GM23338 (cell line): ENCODE measurements around the gene CXXC5. TPM values are rescaled to one million over a fixed set of nuclear protein-coding genes. Genes with fewer than 3 reads are reported as not detected.

Source experiments
- ATAC-seq: fragments of 200-7000 bp; cut with Tn5 transposase; 3 replicates; pipeline ENCODE4 v1.9.1; 2020
- DNase-seq: peaks from one replicate; pipeline ENCODE4 v3.0.0-alpha.2; 2015; ENCODE audit warnings: low spot score
- H2AFZ ChIP-seq: fragments of 200-600 bp; sonication (generic); 2 replicates; pipeline ENCODE4 v1.8.0; 2016; ENCODE audit warnings: antibody characterized with exemption, mild to moderate bottlenecking, moderate library complexity
- H3F3A ChIP-seq: fragments of 200-600 bp; sonication (generic); replicated peaks from 2 replicates; pipeline ENCODE4 v1.8.0; 2017; ENCODE audit warnings: antibody characterized with exemption, mixed run types, low read depth
- H3K27ac ChIP-seq: fragments of 200-600 bp; sonication (generic); 2 replicates; pipeline ENCODE4 v1.6.1; 2016; ENCODE audit warnings: low read depth
- H3K27me3 ChIP-seq: fragments of 200-600 bp; sonication (generic); 2 replicates; pipeline ENCODE4 v1.8.0; 2016; ENCODE audit warnings: mild to moderate bottlenecking, mixed run types, moderate library complexity; ENCODE audit not compliant: insufficient read depth
- H3K36me3 ChIP-seq: fragments of 200-600 bp; sonication (generic); 2 replicates; pipeline ENCODE4 v1.8.0; 2016; ENCODE audit warnings: mild to moderate bottlenecking; ENCODE audit not compliant: insufficient read depth
- H3K4me1 ChIP-seq: fragments of 200-600 bp; sonication (generic); 2 replicates; pipeline ENCODE4 v1.8.0; 2016; ENCODE audit warnings: mild to moderate bottlenecking, moderate library complexity; ENCODE audit not compliant: insufficient read depth
- H3K4me2 ChIP-seq: fragments of 200-600 bp; sonication (generic); 2 replicates; pipeline ENCODE4 v1.7.1; 2017; ENCODE audit warnings: mixed run types
- H3K4me3 ChIP-seq: fragments of 200-600 bp; sonication (generic); 2 replicates; pipeline ENCODE4 v1.6.1; 2016; ENCODE audit warnings: mixed run types
- H3K79me2 ChIP-seq: fragments of 200-600 bp; sonication (generic); replicated peaks from 2 replicates; pipeline ENCODE4 v1.8.0; 2017; ENCODE audit warnings: mild to moderate bottlenecking; ENCODE audit not compliant: insufficient read depth
- H3K9me2 ChIP-seq: fragments of 200-600 bp; sonication (generic); 2 replicates; pipeline ENCODE4 v1.8.0; 2017; ENCODE audit not compliant: insufficient read depth
- H4K20me1 ChIP-seq: fragments of 200-600 bp; sonication (generic); replicated peaks from 2 replicates; pipeline ENCODE4 v1.8.0; 2017; ENCODE audit warnings: mild to moderate bottlenecking; ENCODE audit not compliant: insufficient read depth
- H3K27ac Mint-ChIP-seq: 2 replicates; pipeline ENCODE4 v1.8.0; 2020; ENCODE audit warnings: inconsistent platforms, mild to moderate bottlenecking, moderate library complexity, mixed read lengths
- H3K27me3 Mint-ChIP-seq: 3 replicates; pipeline ENCODE4 v1.8.0; 2022; ENCODE audit warnings: low read depth, mild to moderate bottlenecking, moderate library complexity, mixed read lengths, inconsistent platforms; ENCODE audit not compliant: insufficient read depth, poor library complexity
- H3K36me3 Mint-ChIP-seq: 3 replicates; pipeline ENCODE4 v1.8.0; 2021; ENCODE audit warnings: low read depth, mild to moderate bottlenecking, inconsistent platforms, moderate library complexity, mixed read lengths
- H3K4me1 Mint-ChIP-seq: 3 replicates; pipeline ENCODE4 v1.8.0; 2020; ENCODE audit warnings: mild to moderate bottlenecking, inconsistent platforms, mixed read lengths
- H3K4me3 Mint-ChIP-seq: 3 replicates; pipeline ENCODE4 v1.8.0; 2021; ENCODE audit warnings: moderate library complexity, mild to moderate bottlenecking, inconsistent platforms, mixed read lengths
- H3K9me3 Mint-ChIP-seq: 3 replicates; pipeline ENCODE4 v1.8.0; 2020; ENCODE audit warnings: moderate library complexity, mild to moderate bottlenecking, inconsistent platforms, mixed read lengths
- CREB1 ChIP-seq: fragments of 250-450 bp; sonication (Bioruptor Pico); IDR thresholded peaks from 2 replicates; pipeline ENCODE4 v1.5.0; 2020; ENCODE audit warnings: low read depth, mild to moderate bottlenecking, moderate library complexity
- CTCF ChIP-seq, 2 experiments: fragments of 200-600 bp in 1 of 2; sonication (generic) in 1 of 2; conservative IDR thresholded peaks; 2 replicates each; pipeline versions ENCODE4 v1.5.1 to v1.6.1; 2016 to 2017; ENCODE audit warnings: antibody characterized with exemption in 2 of 2, low read depth in 2 of 2, mild to moderate bottlenecking in 2 of 2, moderate library complexity in 1 of 2
- EZH2 ChIP-seq: fragments of 200-600 bp; sonication (generic); IDR thresholded peaks from one replicate; pipeline ENCODE4 v1.8.0; 2017; ENCODE audit warnings: antibody characterized with exemption, mild to moderate bottlenecking, low read depth; ENCODE audit not compliant: unreplicated experiment
- EZH2phosphoT487 ChIP-seq: fragments of 200-600 bp; sonication (generic); IDR thresholded peaks from one replicate; pipeline ENCODE4 v1.8.1; 2018; ENCODE audit warnings: antibody characterized with exemption; ENCODE audit not compliant: unreplicated experiment
- JUNB ChIP-seq: IDR thresholded peaks from one replicate; pipeline ENCODE4 v1.6.1; 2016; ENCODE audit warnings: antibody characterized with exemption; ENCODE audit not compliant: unreplicated experiment
- NANOG ChIP-seq: IDR thresholded peaks from 2 replicates; pipeline ENCODE4 v1.6.1; 2016; ENCODE audit warnings: antibody characterized with exemption, borderline replicate concordance
- POLR2AphosphoS5 ChIP-seq: IDR thresholded peaks from 2 replicates; pipeline ENCODE4 v1.6.1; 2016; ENCODE audit warnings: antibody characterized with exemption, low read depth
- STAT1 ChIP-seq: IDR thresholded peaks from one replicate; pipeline ENCODE4 v1.6.1; 2016; ENCODE audit warnings: antibody characterized with exemption; ENCODE audit not compliant: unreplicated experiment
- ZNF114 ChIP-seq: fragments of 250-450 bp; sonication (Bioruptor Pico); IDR thresholded peaks from 2 replicates; pipeline ENCODE4 v1.5.0; 2020; ENCODE audit warnings: mild to moderate bottlenecking, moderate library complexity
- ZNF331 ChIP-seq: fragments of 250-450 bp; sonication (Bioruptor Pico); IDR thresholded peaks from 2 replicates; pipeline ENCODE4 v1.5.0; 2020; ENCODE audit warnings: low read depth, mild to moderate bottlenecking, moderate library complexity
- polyA plus RNA-seq: library from polyadenylated mRNA; unstranded; fragments of >200 nt; fragmentation: Nextera tagmentation; extraction: Ambion mirVana; gene quantifications from 2 replicates; pipeline ENCODE4 v1.2.1, GENCODE V29; 2016
- total RNA-seq: library from RNA; depleted of rRNA; stranded (reverse); fragments of >200 nt; shearing (Covaris generic); gene quantifications from 2 replicates; pipeline ENCODE4 v1.2.3, GENCODE V29; 2014
- TF ChIP-seq, protein P1 (sequence below): fragments of 250-450 bp; sonication (Bioruptor Pico); IDR thresholded peaks from 2 replicates; pipeline ENCODE4 v1.5.0; 2020; ENCODE audit warnings: mild to moderate bottlenecking, moderate library complexity
- TF ChIP-seq, protein P2 (sequence below): IDR thresholded peaks from 2 replicates; pipeline ENCODE4 v1.6.1; 2016; ENCODE audit warnings: antibody characterized with exemption
- TF ChIP-seq, protein P3 (sequence below): IDR thresholded peaks from one replicate; pipeline ENCODE4 v1.6.1; 2018; ENCODE audit warnings: antibody characterized with exemption; ENCODE audit not compliant: unreplicated experiment

The CXXC5 gene
- total and polyA plus RNA-seq, 2 experiments from 2014 or later, result 63.3 to 111 TPM

DNA sequence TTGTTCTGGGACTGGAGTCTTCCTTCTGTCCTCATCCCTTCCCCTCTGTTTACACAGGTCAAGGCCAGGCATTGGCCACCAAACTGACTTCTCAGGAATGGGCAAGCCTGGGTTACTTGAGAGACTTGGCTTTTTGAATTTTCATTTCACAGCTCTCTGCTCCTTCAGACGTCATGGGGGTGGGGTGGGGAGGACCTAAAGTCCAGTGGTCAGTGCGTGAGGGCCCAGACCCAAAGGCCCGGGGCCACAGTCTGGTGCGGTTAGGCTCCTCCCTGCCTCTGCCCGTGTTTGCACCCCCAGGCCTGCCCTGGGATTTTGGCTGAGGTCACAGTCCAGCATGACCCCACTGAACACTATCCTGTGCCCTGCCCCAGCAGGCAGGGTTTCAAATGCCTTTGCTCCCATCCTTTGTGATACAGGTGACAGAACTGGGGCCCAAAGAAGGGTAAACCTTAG lies 4.1 kb upstream of the CXXC5 start:
- Mint-ChIP-seq H3K27me3 (peaks cover 49% of the 10 kb centered on the region), H3K27ac (no peak overlapping the region; the same call in 1 of the 2 replicates)
- H3K4me2 ChIP-seq, result no peak overlapping the region; the same call in 1 of the 2 replicates

More for the DNA sequence above, 4.1 kb upstream of the CXXC5 start:
- ATAC-seq, result no peak
- Mint-ChIP-seq H3K36me3 (peaks cover 8% of the 10 kb centered on the region; the same call in 2 of the 3 replicates), H3K4me3 (no peak overlapping the region; the same call in 2 of the 3 replicates), H3K9me3 (no peaks in the 10 kb centered on the region), H3K4me1 (peaks cover 80% of the 10 kb centered on the region)
- no peak overlapping the region for H3K4me3 ChIP-seq
- H3K27ac ChIP-seq, result no peak overlapping the region
- peaks cover 47% of the 10 kb centered on the region for H3K27me3 ChIP-seq
- peaks cover 3% of the 10 kb centered on the region for H3K79me2 ChIP-seq
- peaks cover 63% of the 10 kb centered on the region for H3K4me1 ChIP-seq
- H4K20me1 ChIP-seq, result peaks cover 8% of the 10 kb centered on the region; the same call in 1 of the 2 replicates
- no peaks in the 10 kb centered on the region for H3K36me3 ChIP-seq
- TF ChIP-seq ZNF331 (CRISPR knock-in tag) (no peak), POLR2AphosphoS5 (no peak), JUNB (no peak), EZH2phosphoT487 (no peak), EZH2 (no peak), CREB1 (CRISPR knock-in tag) (no peak), CTCF (conservative IDR thresholded peaks at IDR 0.05; ENCODE audit: low read depth in 2 of 2) (no peak), NANOG (no peak), STAT1 (no peak), ZNF114 (CRISPR knock-in tag) (no peak)
- TF ChIP-seq, protein P1, sequence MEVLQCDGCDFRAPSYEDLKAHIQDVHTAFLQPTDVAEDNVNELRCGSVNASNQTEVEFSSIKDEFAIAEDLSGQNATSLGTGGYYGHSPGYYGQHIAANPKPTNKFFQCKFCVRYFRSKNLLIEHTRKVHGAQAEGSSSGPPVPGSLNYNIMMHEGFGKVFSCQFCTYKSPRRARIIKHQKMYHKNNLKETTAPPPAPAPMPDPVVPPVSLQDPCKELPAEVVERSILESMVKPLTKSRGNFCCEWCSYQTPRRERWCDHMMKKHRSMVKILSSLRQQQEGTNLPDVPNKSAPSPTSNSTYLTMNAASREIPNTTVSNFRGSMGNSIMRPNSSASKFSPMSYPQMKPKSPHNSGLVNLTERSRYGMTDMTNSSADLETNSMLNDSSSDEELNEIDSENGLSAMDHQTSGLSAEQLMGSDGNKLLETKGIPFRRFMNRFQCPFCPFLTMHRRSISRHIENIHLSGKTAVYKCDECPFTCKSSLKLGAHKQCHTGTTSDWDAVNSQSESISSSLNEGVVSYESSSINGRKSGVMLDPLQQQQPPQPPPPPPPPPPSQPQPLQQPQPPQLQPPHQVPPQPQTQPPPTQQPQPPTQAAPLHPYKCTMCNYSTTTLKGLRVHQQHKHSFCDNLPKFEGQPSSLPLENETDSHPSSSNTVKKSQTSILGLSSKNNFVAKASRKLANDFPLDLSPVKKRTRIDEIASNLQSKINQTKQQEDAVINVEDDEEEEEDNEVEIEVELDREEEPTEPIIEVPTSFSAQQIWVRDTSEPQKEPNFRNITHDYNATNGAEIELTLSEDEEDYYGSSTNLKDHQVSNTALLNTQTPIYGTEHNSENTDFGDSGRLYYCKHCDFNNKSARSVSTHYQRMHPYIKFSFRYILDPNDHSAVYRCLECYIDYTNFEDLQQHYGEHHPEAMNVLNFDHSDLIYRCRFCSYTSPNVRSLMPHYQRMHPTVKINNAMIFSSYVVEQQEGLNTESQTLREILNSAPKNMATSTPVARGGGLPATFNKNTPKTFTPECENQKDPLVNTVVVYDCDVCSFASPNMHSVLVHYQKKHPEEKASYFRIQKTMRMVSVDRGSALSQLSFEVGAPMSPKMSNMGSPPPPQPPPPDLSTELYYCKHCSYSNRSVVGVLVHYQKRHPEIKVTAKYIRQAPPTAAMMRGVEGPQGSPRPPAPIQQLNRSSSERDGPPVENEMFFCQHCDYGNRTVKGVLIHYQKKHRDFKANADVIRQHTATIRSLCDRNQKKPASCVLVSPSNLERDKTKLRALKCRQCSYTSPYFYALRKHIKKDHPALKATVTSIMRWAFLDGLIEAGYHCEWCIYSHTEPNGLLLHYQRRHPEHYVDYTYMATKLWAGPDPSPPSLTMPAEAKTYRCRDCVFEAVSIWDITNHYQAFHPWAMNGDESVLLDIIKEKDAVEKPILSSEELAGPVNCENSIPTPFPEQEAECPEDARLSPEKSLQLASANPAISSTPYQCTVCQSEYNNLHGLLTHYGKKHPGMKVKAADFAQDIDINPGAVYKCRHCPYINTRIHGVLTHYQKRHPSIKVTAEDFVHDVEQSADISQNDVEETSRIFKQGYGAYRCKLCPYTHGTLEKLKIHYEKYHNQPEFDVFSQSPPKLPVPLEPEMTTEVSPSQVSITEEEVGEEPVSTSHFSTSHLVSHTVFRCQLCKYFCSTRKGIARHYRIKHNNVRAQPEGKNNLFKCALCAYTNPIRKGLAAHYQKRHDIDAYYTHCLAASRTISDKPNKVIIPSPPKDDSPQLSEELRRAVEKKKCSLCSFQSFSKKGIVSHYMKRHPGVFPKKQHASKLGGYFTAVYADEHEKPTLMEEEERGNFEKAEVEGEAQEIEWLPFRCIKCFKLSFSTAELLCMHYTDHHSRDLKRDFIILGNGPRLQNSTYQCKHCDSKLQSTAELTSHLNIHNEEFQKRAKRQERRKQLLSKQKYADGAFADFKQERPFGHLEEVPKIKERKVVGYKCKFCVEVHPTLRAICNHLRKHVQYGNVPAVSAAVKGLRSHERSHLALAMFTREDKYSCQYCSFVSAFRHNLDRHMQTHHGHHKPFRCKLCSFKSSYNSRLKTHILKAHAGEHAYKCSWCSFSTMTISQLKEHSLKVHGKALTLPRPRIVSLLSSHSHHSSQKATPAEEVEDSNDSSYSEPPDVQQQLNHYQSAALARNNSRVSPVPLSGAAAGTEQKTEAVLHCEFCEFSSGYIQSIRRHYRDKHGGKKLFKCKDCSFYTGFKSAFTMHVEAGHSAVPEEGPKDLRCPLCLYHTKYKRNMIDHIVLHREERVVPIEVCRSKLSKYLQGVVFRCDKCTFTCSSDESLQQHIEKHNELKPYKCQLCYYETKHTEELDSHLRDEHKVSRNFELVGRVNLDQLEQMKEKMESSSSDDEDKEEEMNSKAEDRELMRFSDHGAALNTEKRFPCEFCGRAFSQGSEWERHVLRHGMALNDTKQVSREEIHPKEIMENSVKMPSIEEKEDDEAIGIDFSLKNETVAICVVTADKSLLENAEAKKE (CRISPR knock-in tag), result no peak
- TF ChIP-seq, protein P2, sequence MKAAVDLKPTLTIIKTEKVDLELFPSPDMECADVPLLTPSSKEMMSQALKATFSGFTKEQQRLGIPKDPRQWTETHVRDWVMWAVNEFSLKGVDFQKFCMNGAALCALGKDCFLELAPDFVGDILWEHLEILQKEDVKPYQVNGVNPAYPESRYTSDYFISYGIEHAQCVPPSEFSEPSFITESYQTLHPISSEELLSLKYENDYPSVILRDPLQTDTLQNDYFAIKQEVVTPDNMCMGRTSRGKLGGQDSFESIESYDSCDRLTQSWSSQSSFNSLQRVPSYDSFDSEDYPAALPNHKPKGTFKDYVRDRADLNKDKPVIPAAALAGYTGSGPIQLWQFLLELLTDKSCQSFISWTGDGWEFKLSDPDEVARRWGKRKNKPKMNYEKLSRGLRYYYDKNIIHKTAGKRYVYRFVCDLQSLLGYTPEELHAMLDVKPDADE, result no peak
- TF ChIP-seq, protein P3, sequence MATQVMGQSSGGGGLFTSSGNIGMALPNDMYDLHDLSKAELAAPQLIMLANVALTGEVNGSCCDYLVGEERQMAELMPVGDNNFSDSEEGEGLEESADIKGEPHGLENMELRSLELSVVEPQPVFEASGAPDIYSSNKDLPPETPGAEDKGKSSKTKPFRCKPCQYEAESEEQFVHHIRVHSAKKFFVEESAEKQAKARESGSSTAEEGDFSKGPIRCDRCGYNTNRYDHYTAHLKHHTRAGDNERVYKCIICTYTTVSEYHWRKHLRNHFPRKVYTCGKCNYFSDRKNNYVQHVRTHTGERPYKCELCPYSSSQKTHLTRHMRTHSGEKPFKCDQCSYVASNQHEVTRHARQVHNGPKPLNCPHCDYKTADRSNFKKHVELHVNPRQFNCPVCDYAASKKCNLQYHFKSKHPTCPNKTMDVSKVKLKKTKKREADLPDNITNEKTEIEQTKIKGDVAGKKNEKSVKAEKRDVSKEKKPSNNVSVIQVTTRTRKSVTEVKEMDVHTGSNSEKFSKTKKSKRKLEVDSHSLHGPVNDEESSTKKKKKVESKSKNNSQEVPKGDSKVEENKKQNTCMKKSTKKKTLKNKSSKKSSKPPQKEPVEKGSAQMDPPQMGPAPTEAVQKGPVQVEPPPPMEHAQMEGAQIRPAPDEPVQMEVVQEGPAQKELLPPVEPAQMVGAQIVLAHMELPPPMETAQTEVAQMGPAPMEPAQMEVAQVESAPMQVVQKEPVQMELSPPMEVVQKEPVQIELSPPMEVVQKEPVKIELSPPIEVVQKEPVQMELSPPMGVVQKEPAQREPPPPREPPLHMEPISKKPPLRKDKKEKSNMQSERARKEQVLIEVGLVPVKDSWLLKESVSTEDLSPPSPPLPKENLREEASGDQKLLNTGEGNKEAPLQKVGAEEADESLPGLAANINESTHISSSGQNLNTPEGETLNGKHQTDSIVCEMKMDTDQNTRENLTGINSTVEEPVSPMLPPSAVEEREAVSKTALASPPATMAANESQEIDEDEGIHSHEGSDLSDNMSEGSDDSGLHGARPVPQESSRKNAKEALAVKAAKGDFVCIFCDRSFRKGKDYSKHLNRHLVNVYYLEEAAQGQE, result no peak
- H2AFZ ChIP-seq, result no peak overlapping the region
- H3K9me2 ChIP-seq, result no peaks in the 10 kb centered on the region
- no peak for DNase-seq
- H3F3A ChIP-seq, result peaks cover 24% of the 10 kb centered on the region
